Measurements from ENCODE around the gene RPSA. TPM values are rescaled to one million over a fixed set of nuclear protein-coding genes. Genes with fewer than 3 reads are reported as not detected.

RPSA gene
- total RNA-seq, 6 donors from 2014 or later, result 317 to 921 (median 709) TPM

DNA sequence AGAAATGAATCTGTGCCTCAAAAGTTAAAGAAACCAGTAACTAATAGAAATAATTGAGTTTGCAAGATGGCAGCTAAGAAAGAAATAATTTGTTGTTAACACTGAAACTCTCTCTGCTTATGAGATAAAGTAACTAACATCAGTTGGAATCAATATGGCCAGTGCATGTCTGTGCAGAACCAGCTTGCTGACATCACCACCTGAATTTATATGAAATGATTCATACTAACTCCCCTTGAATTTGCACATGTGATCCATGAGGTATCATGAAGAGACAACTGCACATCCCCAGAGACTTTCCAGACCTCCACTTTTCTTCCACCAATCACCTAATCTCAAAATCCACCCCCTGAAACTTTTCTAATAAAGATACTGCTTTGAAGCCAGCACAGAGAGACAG lies 33.7 kb upstream of the RPSA start:
- Histone ChIP-seq H3K4me3 (no peak overlapping the region), H3K27me3 (no peaks in the 10 kb centered on the region), H3K4me1 (no peaks in the 10 kb centered on the region), H3K36me3 (no peaks in the 10 kb centered on the region), H3K9me3 (no peaks in the 10 kb centered on the region), H3K27ac (no peak overlapping the region)
- DNase-seq (no peak), ATAC-seq (ENCODE audit: low FRiP score in 2 of 2) (no peak)
- TF ChIP-seq EP300 (IDR thresholded peaks at IDR 0.05) (no peak), POLR2AphosphoS5 (IDR thresholded peaks at IDR 0.05) (no peak), POLR2A (IDR thresholded peaks at IDR 0.05) (no peak)
- TF ChIP-seq, protein P1, sequence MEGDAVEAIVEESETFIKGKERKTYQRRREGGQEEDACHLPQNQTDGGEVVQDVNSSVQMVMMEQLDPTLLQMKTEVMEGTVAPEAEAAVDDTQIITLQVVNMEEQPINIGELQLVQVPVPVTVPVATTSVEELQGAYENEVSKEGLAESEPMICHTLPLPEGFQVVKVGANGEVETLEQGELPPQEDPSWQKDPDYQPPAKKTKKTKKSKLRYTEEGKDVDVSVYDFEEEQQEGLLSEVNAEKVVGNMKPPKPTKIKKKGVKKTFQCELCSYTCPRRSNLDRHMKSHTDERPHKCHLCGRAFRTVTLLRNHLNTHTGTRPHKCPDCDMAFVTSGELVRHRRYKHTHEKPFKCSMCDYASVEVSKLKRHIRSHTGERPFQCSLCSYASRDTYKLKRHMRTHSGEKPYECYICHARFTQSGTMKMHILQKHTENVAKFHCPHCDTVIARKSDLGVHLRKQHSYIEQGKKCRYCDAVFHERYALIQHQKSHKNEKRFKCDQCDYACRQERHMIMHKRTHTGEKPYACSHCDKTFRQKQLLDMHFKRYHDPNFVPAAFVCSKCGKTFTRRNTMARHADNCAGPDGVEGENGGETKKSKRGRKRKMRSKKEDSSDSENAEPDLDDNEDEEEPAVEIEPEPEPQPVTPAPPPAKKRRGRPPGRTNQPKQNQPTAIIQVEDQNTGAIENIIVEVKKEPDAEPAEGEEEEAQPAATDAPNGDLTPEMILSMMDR (IDR thresholded peaks at IDR 0.05), result no peak

DNA sequence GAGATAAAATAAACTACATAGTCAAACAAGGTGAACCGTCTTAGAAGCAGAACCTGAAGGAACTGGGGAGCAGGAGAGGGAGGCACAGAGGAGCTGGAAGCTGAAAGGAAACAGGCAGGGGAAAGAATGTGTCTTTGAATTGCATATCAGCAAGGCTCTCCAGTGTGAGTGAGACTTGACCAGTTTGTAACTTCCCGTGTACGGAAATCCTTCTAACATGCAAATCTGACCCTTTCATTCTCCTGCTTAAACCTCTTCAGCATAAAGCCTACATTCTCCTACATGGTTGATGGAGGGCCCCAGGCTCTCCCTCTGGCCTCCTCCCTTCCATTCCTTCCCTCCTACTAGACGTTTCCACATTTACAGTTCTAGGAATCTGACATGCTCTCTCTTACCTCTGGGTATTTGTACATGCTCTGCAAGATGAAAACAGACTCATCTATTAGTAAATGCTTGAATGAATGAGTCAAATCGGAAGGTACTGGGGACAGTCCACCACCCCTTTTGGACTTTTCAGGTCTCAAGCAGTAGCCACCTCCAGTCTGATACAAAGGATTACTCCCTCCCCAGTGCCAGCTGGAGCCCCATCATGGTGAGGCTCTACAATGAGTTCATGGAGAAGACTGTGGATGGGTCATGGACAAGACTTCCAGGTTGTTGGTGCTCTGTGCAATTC lies 29.4 kb upstream of the RPSA start:
- TF ChIP-seq EP300 (IDR thresholded peaks at IDR 0.05) (no peak), POLR2AphosphoS5 (IDR thresholded peaks at IDR 0.05) (no peak), POLR2A (IDR thresholded peaks at IDR 0.05) (no peak)
- TF ChIP-seq, protein P1 (IDR thresholded peaks at IDR 0.05), result no peak
- no peak for ATAC-seq (ENCODE audit: low FRiP score in 2 of 2)

DNA sequence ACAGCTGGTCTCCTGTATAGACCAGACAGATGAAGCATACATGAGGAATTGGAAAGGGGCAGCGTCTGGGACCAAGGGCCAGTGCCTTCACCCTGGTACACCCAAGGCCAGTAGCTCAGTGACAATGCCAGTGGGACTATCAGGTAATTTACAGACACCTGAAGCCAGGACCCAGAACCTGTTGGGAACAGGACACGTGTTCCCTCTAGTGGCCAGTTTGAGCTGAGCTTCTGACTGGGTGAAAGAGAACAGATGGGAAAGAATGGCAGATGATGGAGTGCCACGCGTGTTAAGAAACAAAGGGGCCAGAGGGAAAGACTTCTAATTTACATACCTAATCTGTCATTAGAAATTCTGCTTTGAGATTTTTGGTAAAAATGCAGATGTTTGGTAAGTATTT lies 28.4 kb upstream of the RPSA start:
- no peaks in the 10 kb centered on the region for H3K27me3 ChIP-seq
- WGBS, 2 donors, result 33 to 48% methylated on average over 4 of the region's 4 CpGs
- no peak overlapping the region for H3K4me3 ChIP-seq
- H3K27ac ChIP-seq, result no peak overlapping the region
- TF ChIP-seq, protein P1 (IDR thresholded peaks at IDR 0.05), result peak in 5 of 6 experiments; percentile 41 to 56 (median 52)
- no peak for TF ChIP-seq POLR2AphosphoS5 (IDR thresholded peaks at IDR 0.05)
- no peak for TF ChIP-seq POLR2A (IDR thresholded peaks at IDR 0.05)
- no peak for TF ChIP-seq EP300 (IDR thresholded peaks at IDR 0.05)
- H3K4me1 ChIP-seq, result peaks cover 0 to 9% (median 8%) of the 10 kb centered on the region in 4 donors
- H3K9me3 ChIP-seq, result no peaks in the 10 kb centered on the region
- H3K36me3 ChIP-seq, result no peaks in the 10 kb centered on the region
- DNase-seq (peak in 1 of 2 donors; percentile 64), ATAC-seq (ENCODE audit: low FRiP score in 2 of 2) (peak; percentile 53 to 73)

More for the DNA sequence above, 29.4 kb upstream of the RPSA start:
- no peak for DNase-seq
- Histone ChIP-seq H3K27me3 (no peaks in the 10 kb centered on the region), H3K4me3 (no peak overlapping the region), H3K4me1 (no peaks in the 10 kb centered on the region), H3K36me3 (no peaks in the 10 kb centered on the region), H3K27ac (no peak overlapping the region), H3K9me3 (no peaks in the 10 kb centered on the region)
- 40 to 41% methylated on average over 5 of the region's 5 CpGs for WGBS, 2 donors

DNA sequence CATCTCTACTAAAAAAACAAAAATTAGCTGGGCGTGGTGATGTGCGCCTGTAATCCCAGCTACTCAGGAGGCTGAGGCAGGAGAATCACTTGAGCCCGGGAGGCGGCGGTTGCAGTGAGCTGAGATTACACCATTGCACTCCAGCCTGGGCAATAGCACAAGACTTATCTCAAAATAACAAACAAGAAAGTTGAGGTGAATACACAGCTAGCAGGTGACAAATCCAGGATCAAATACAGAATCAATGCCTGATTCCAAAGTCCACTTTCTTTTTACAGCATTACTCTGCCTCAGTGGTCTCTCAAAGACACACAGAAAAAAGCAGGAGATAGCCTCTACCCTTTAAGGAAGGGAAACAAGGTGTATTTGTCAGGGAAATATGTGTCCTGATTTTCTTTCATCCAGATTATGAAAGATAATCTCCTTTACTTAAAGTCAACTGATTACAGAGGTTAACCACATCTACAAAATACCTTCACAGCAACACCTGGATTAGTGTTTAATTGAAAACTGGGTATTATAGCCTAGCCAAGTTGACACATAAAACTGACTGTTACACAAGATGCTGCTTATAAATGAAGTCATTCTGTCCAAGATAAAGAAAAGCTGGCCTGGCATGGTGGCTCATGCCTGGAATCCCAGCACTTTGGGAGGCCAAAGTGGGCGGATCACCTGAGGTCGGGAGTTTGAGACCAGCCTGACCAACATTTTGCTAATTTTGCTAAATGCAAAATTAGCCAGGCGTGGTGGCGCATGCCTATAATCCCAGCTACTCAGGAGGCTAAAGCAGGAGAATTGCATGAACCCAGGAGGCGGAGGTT lies 27.4 kb upstream of the RPSA start:
- no peak overlapping the region for H3K27ac ChIP-seq
- no peak overlapping the region for H3K4me3 ChIP-seq
- WGBS, 2 donors, result 93 to 95% methylated on average over 10 of the region's 10 CpGs
- no peaks in the 10 kb centered on the region for H3K9me3 ChIP-seq
- no peak for ATAC-seq (ENCODE audit: low FRiP score in 2 of 2)
- no peaks in the 10 kb centered on the region for H3K27me3 ChIP-seq
- TF ChIP-seq POLR2AphosphoS5 (IDR thresholded peaks at IDR 0.05) (no peak), EP300 (IDR thresholded peaks at IDR 0.05) (no peak)
- H3K4me1 ChIP-seq, result peaks cover 0 to 9% (median 8%) of the 10 kb centered on the region in 4 donors
- H3K36me3 ChIP-seq, result no peaks in the 10 kb centered on the region
- no peak for DNase-seq

DNA sequence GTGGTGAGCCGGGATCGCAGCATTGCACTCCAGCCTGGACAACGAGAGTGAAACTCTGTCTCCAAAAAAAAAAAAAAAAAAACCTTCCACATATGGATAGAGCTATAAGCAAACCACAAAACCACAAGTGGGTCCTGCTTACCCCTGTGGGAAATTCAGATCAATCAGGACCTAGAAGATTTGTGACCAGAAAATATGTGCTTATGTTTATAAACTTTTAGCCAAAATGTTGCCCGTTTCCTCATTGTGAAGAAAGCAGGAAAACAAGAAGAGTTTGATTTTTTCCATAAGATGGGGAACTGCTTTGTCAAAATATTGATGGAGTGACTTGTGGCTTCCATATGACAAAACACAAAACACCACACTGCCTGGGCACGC lies 26.8 kb upstream of the RPSA start:
- TF ChIP-seq, protein P1 (IDR thresholded peaks at IDR 0.05), result no peak
- TF ChIP-seq EP300 (IDR thresholded peaks at IDR 0.05) (no peak), POLR2A (IDR thresholded peaks at IDR 0.05) (no peak), POLR2AphosphoS5 (IDR thresholded peaks at IDR 0.05) (no peak)
- ATAC-seq (ENCODE audit: low FRiP score in 2 of 2), result no peak

More for the DNA sequence above, 26.8 kb upstream of the RPSA start:
- no peak for DNase-seq
- no peaks in the 10 kb centered on the region for H3K9me3 ChIP-seq
- H3K27me3 ChIP-seq, result no peaks in the 10 kb centered on the region
- H3K4me3 ChIP-seq, result no peak overlapping the region
- 88 to 93% methylated on average over 5 of the region's 5 CpGs for WGBS, 2 donors
- peaks cover 2 to 14% (median 10%) of the 10 kb centered on the region in 4 donors for H3K4me1 ChIP-seq
- no peak overlapping the region for H3K27ac ChIP-seq
- no peaks in the 10 kb centered on the region for H3K36me3 ChIP-seq
